Measurements from ENCODE around the gene CDC123. TPM values are rescaled to one million over a fixed set of nuclear protein-coding genes. Genes with fewer than 3 reads are reported as not detected.

CDC123 gene
- total and polyA plus RNA-seq, 8 donors: 51.9 to 98.6 (median 90.7) TPM

GRCh38 chr10:12195281-12195602, 746 bp upstream of the CDC123 start:
- Histone ChIP-seq H3K4me3 (peak overlapping the region; percentile 89 to 95), H3K36me3 (peaks cover 0 to 16% of the 10 kb centered on the region in 2 donors), H3K27me3 (no peaks in the 10 kb centered on the region), H3K4me1 (peaks cover 21 to 72% of the 10 kb centered on the region in 2 donors), H3K9me3 (no peaks in the 10 kb centered on the region), H3K27ac (peak overlapping the region; percentile 92 to 94)
- intact Hi-C loops (cut with DNase I): no loop called here
- no peak for TF ChIP-seq CTCF (IDR thresholded peaks at IDR 0.05)
- DNase-seq (peak in 2 of 4 donors; percentile 1 to 15), ATAC-seq (no peak)

- H3K9me3 ChIP-seq: no peaks in the 10 kb centered on the region
- peaks cover 0 to 30% of the 10 kb centered on the region in 2 donors for H3K36me3 ChIP-seq
- no peak for TF ChIP-seq CTCF (IDR thresholded peaks at IDR 0.05)
- DNase-seq: no peak
- peak overlapping the region; percentile 89 to 95 for H3K4me3 ChIP-seq
- no peak for ATAC-seq
- H3K27me3 ChIP-seq: no peaks in the 10 kb centered on the region
- intact Hi-C loops (cut with DNase I): no loop called here
- peaks cover 21 to 60% of the 10 kb centered on the region in 2 donors for H3K4me1 ChIP-seq
- peak overlapping the region; percentile 92 to 94 for H3K27ac ChIP-seq
Observed at GRCh38 chr10:12196531-12197211, 683 bp downstream of the CDC123 start.

GRCh38 chr10:12198156-12198555, 2.2 kb downstream of the CDC123 start:
- Histone ChIP-seq H3K36me3 (peaks cover 0 to 45% of the 10 kb centered on the region in 2 donors), H3K27me3 (no peaks in the 10 kb centered on the region), H3K27ac (no peak overlapping the region), H3K9me3 (no peaks in the 10 kb centered on the region), H3K4me3 (no peak overlapping the region), H3K4me1 (peaks cover 20 to 46% of the 10 kb centered on the region in 2 donors)
- ATAC-seq (no peak), DNase-seq (no peak)
- intact Hi-C loops (cut with DNase I): no loop called here
- no peak for TF ChIP-seq CTCF (IDR thresholded peaks at IDR 0.05)

GRCh38 chr10:12200850-12201249, 4.9 kb downstream of the CDC123 start:
- intact Hi-C loops (cut with DNase I): no loop called here
- no peak for TF ChIP-seq CTCF (IDR thresholded peaks at IDR 0.05)

GRCh38 chr10:12201543-12201942, 5.6 kb downstream of the CDC123 start:
- intact Hi-C loops (cut with DNase I): no loop called here
- H3K27ac ChIP-seq: no peak overlapping the region
- no peaks in the 10 kb centered on the region for H3K27me3 ChIP-seq
- DNase-seq: no peak
- H3K4me3 ChIP-seq: no peak overlapping the region
- H3K4me1 ChIP-seq: peaks cover 9 to 26% of the 10 kb centered on the region in 2 donors
- TF ChIP-seq CTCF (IDR thresholded peaks at IDR 0.05): no peak
- no peaks in the 10 kb centered on the region for H3K9me3 ChIP-seq
- H3K36me3 ChIP-seq: peaks cover 0 to 67% of the 10 kb centered on the region in 2 donors
- ATAC-seq: no peak

More at GRCh38 chr10:12200850-12201249, 4.9 kb downstream of the CDC123 start:
- Histone ChIP-seq H3K27me3 (no peaks in the 10 kb centered on the region), H3K4me3 (no peak overlapping the region), H3K9me3 (no peaks in the 10 kb centered on the region), H3K27ac (no peak overlapping the region), H3K36me3 (peaks cover 0 to 65% of the 10 kb centered on the region in 2 donors), H3K4me1 (peaks cover 9 to 26% of the 10 kb centered on the region in 2 donors)
- DNase-seq: no peak
- no peak for ATAC-seq

All from left lung (tissue), 10 donors.